NCI-H345 treated with DMSO at 0.1 percent for 48 hours (cell line): ENCODE data around the gene ALDH3B1.
"Not testable (repeated sequence)": the region's sequence is repeated elsewhere in the genome, so short reads cannot be mapped to it uniquely, and the experiment has no call there.

Experiments
- DNase-seq: peaks from one replicate; lab custom pipeline; 2025; ENCODE audit not compliant: unreplicated experiment; lab: John Stamatoyannopoulos, UW

Gene ALDH3B1

GRCh38 chr11:68010090-68011041 lies at the start of gene ALDH3B1:
ALDH3B1 (plus strand) TSS chr11:68010327; CDS start chr11:68015298, 4,971 bp downstream.
- DNase-seq = no peak

GRCh38 chr11:67963217-67963616 lies 46.9 kb upstream of the ALDH3B1 start:
- DNase-seq = not testable (repeated sequence)

- DNase-seq = not testable (repeated sequence)
Measured at GRCh38 chr11:67963879-67964278, 46.2 kb upstream of the ALDH3B1 start.

GRCh38 chr11:67964746-67965145 lies 45.4 kb upstream of the ALDH3B1 start:
- DNase-seq = not testable (repeated sequence)

- DNase-seq = not testable (repeated sequence)
Measured at GRCh38 chr11:67965830-67966348, 44.2 kb upstream of the ALDH3B1 start.

GRCh38 chr11:67974746-67975145 lies 35.4 kb upstream of the ALDH3B1 start:
- DNase-seq = not testable (repeated sequence)

- not testable (repeated sequence) for DNase-seq
Measured at GRCh38 chr11:67978766-67979418, 31.2 kb upstream of the ALDH3B1 start.

GRCh38 chr11:67981226-67981625 lies 28.9 kb upstream of the ALDH3B1 start:
- not testable (repeated sequence) for DNase-seq

GRCh38 chr11:67982255-67982857 lies 27.8 kb upstream of the ALDH3B1 start:
- DNase-seq = not testable (repeated sequence)

GRCh38 chr11:67983951-67984350 lies 26.2 kb upstream of the ALDH3B1 start:
- DNase-seq = no peak

GRCh38 chr11:67985302-67985701 lies 24.8 kb upstream of the ALDH3B1 start:
- not testable (repeated sequence) for DNase-seq

GRCh38 chr11:67990546-67991346 lies 19.4 kb upstream of the ALDH3B1 start:
- DNase-seq = not testable (repeated sequence)

- DNase-seq = not testable (repeated sequence)
Measured at GRCh38 chr11:67991347-67992121, 18.6 kb upstream of the ALDH3B1 start.

- not testable (repeated sequence) for DNase-seq
Measured at GRCh38 chr11:67993821-67994220, 16.3 kb upstream of the ALDH3B1 start.

GRCh38 chr11:67994387-67994786 lies 15.7 kb upstream of the ALDH3B1 start:
- not testable (repeated sequence) for DNase-seq

- not testable (repeated sequence) for DNase-seq
Measured at GRCh38 chr11:67995129-67995528, 15.0 kb upstream of the ALDH3B1 start.

- not testable (repeated sequence) for DNase-seq
Measured at GRCh38 chr11:67995579-67995978, 14.5 kb upstream of the ALDH3B1 start.

- DNase-seq = no peak
Measured at GRCh38 chr11:67996051-67996450, 14.1 kb upstream of the ALDH3B1 start.

- no peak for DNase-seq
Measured at GRCh38 chr11:67996622-67997474, 13.3 kb upstream of the ALDH3B1 start.
